OCI-M1 (cell line): Measurements from ENCODE around the gene NABP1.
A peak's percentile ranks its signal among the peaks of the same experiment; 100 is the strongest.
"Not testable (repeated sequence)": the region's sequence is repeated elsewhere in the genome, so short reads cannot be mapped to it uniquely, and the experiment has no call there.

Experiments
- DNase-seq: peaks from one replicate; lab custom pipeline; 2025; lab: John Stamatoyannopoulos, UW

The NABP1 gene, protein sequence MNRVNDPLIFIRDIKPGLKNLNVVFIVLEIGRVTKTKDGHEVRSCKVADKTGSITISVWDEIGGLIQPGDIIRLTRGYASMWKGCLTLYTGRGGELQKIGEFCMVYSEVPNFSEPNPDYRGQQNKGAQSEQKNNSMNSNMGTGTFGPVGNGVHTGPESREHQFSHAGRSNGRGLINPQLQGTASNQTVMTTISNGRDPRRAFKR

DNA sequence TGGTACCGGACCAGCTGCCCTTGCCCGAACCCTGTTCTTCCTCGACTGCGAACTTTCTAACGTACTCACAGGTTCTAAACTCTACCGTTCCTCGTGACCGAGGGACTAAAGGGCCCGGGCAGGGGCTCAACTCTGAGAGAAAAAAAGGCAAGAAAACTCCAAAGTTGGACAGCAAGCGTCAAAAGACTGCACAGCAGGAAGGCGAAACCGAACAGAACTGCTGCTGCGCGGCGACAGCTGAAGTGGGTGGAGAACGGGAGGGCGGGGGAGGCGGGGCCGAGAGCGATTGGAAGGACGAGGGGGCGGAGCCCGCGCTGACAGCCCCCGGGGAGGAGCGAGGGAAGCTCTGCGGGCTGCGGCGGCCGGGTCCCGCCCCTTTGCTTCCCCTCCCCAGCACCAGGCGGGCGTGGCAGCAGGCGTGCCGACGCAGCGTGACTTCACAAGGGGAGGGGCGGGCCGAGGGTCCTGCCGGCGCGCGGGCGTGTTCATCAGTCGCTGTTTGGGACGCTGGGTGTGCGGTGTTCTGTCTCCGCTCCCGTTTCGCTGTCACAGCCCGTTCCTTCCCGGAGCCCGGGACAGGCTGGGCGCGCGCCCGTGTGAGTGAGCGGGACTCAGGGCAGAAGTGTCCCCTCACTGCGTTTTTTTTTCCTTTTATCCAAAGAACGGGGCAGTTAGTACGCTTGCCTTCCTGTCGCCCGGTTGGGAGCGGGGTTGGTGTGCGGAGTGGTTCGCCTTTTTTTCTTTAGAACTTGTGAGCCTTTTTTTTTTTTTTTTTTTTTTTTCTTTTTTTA lies at the start of gene NABP1:
Gene NABP1, plus strand, starts transcription at position 491 of the 791 bp plus-strand sequence. CDS start 479 bp downstream, outside the sequence.
- peak; percentile 98 for DNase-seq

DNA sequence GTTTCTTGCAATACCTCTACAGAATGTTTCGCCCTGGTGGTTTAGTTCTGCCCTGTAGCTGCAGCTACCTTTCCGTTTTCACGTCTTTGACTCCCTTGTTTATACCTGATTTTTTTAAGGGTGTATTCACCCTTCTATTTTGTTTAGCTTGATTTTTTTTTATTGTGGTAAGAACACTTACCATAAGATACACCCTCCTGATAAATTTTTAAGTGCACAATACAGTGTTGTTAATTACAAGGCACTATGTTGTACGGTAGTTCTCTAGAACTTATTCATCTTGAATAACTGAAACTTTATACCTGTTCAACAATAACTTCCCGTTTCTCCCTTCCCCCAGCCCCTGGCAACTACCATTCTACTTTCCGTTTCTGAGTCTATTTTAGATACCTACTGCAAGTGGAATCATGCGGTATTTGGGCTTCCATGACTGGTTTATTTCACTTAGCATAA lies 48.9 kb upstream of the NABP1 start:
- DNase-seq = peak; percentile 51

DNA sequence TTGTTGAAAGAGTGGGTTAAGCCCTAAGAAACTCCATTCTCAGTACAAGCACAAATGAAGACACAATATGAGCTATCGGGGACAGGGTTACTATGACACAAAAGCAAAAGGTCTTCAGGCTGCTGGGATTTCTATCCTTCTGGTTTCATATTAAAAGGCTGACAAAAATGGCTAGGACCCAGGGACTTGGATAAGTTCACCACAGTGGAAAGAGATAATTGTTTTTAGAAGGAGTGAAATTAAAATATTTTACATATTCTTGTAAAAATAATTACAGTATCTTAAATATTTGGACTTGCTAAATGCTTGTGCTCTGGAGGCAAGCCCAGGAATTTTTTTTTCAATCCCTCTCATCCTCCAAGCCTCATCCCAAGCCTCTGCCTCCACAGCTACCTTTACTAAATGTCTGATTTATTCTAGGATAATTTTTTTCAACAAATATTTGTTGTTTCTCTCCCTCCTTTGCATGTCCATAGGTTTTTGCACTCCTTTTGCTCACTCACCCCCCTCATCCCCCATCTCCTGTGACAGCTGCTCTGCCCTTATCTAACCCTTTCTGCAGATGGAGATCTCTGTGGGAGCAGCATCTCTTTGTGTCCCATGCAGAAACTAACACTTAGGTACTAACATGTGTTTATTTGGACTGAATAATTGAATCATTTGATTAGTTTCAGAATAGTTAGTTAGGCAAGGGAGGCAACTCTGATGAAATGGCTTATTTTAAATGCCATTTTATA lies 47.8 kb upstream of the NABP1 start:
- no peak for DNase-seq

DNA sequence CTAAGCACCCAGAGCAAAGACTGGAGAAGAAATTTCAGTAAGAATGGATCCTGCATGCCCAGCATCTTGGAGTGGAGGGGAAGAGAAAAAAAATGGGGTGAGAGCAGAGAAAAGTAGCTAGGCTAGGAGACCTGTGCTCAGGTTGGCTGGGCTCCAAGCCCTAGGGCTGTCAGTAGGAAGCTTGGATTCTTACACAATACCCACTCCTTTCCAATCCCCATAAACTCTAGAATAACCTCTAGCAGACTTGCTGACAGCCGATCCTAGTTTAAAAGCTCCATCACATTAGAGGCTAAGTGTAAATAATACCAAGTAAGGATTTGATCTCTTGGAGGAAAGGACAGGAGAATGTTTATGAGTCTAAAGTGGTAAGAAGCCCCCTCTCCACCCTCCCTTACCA lies 46.2 kb upstream of the NABP1 start:
- no peak for DNase-seq

DNA sequence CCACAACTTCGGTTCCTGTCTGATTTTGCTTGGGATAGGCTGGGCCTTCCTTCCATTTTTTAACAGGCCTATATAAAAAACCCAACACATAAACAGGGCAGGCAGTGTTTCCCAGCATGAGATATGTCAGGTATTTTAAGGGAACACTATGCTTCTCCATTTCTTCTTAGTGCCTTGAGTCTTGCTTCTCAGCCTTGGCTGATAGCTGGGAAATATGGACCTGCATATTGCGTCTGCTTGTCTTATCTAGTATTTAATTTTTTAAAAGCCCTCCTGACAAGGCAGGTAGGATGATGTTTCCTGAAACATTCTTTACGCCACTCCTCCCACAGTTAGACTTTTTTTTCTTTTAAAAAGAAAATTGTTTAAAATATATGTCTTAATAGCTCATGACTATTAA lies 45.5 kb upstream of the NABP1 start:
- DNase-seq = no peak

DNA sequence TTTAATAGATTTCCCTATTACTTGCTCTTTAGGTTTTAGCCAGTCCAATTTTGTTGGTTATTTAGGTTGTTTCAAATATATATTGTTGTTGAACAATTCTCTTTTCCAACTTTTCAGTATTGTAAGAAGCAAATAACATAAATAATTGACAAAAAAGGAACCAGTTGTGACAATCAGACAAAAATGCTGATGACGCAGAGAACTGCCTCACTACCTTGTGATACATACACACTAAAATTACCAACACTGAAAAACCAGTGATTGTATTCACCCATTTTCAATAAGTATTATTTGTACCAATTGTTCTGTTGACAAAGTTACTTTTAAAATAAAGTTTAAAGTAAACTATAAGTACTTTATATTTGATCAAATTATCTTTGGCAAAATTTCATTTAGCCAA lies 43.1 kb upstream of the NABP1 start:
- no peak for DNase-seq

DNA sequence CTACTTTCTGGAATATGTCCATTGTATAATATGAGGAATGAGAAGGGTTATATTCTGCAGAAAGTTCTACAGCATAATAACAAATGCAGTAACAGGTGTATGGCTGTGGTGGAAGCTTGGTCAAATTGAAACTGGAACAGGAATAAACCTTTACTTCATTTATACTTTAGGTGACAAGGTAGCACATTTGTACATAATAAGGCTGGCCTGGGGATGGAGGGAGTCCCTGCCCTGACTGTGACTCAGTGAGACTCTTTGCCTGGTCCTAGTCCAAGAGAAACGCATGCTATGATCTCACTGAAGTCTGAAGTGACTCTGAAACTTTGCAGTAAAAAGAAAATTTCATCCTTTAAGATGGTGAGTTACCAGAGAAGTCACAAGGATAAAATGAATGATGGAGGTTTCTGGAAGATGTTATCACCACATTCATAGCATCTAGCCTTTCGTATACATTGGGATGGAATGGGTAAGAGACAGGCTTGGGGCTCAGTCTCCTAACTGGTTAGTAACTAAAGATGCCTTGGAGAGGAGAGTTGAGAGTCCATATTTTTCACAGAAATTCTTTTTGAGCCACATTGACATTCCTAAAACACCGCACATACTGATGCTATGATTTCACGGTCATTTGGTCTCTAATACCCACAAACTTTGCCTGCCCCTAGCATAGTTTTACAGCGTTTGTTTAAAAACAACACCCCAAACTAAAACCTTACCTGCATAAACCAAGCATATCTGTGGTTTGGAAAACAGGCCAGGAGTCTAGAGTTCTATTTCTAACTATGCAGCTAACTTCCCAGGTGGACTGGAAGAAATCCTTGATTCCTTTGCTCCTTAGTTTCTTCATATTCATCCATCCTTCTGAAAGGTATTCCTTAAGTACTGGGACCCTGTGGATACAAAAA lies 42.4 kb upstream of the NABP1 start:
- no peak for DNase-seq

DNA sequence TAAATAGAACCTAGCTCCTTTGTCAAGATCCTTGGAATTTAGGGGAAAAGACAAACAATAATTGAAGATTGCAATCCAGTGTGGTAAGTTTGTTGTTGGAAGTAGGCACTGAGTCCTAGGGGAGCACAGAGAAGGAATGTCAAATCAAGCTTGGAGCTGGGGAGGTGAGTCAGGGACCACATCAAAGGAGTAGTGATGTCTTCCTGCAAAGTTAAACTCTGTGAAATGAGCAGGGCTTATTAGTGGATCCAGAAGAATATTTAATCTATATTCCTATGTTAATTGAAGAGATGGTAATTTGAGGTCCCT lies 41.7 kb upstream of the NABP1 start:
- no peak for DNase-seq

DNA sequence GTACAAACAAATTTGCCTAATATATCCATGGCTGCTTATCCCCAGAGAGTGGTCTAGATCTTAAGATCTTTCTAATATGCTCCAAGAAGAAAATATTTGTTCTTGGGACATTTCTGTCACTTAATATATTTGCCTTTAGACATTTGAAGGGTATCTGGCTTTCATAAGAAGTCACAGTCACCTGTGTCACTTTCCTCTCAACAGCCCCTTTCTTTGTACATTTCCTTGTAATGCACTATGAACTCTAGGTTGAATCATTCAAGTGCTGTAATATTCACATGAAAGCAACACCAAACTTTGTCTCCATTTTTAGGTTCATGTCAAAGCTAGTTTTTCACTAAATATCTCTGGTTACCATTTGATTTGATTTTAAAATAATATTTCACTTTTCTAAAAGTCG lies 41.4 kb upstream of the NABP1 start:
- DNase-seq = no peak

DNA sequence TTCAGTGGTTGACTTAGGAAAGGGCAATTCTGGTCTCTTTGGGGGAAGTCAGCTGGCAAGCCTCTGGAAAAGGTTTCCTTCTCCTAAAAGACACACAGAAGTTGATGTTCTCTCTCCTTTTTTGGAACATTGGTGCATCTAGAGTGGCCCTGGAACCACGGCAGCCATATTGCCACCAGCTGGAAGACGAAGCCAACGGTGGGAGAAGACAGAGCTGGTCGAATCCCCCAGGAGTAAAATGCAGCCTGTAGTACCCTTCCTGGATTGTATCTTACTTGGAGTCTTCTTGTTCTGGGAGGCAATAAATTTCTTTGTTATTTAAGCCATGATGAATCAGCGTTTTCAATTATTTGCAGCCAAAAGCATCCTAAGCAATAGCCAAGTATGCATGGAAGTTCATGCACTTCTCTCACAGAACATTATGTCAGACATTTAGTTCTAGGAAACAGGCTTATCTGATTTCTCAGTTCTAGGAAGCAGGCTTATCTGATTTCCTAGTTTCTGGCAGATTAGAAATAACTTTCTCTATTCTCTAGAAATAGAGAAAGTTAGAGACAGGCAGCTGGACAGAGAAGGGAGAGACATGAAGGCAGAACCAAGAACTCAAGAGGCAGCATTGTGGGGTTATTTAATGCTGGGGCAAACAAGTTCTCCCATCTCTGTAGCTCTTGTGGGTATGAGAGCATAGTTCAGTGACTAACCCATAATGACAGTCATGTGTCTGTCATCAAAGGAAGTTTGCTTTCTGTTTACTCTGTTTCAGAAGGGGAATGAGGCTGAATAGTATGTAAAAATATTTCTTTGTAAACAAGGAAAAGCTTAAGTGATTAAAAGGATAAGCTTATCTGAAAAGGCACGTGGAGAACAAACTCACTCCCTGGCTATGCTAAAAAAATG lies 40.5 kb upstream of the NABP1 start:
- peak; percentile 91 for DNase-seq

DNA sequence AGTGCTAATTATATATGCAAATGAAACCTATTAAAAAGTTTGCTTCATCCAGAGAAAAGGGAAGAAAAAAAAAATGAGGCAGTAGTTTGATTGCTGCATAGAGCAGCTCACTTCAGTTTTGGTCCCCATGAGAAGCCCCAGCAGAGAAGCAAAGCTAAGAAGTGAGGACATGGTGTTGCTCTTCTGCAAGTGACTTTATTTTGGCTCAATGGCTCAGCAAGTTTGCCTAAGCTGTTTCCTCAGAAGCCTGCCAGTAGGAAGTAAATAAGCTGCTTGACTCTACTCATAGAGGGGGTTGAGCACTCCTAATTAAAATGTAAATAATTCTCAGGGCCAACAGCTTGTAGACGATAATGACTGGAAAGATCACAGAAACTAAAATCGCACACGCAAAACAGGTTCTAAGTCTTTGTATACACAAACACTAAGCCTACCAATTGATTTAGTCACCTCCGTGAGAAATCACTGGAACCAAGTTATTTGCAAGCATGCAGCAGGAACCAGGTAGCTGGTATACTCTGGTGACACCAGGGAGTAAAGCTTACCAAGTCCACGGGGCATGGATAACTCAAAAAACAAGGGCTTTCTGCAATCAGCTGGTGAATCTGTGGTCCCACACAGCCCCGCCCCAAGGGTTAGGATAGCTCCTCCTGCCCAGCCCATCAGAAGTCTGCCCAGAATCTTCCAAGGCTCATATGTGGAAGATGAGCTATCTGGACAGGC lies 39.7 kb upstream of the NABP1 start:
- peak; percentile 57 for DNase-seq

DNA sequence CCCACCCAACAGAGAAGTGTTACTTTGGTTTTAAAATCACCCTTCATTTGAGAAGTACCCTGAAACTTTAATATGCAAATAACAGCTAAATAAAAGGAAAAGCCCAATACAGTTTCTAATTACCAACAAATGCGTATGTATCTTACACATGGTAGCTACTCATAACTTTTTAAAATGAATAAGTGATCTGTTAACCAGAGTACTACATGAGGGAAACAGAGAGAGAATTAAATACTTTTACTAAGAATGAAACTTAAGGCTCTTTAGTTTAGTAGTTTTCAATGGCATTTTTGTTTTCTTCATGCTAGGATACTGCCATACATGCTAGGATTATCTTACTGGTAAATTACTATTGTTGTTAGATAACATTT lies 39.1 kb upstream of the NABP1 start:
- DNase-seq = no peak

DNA sequence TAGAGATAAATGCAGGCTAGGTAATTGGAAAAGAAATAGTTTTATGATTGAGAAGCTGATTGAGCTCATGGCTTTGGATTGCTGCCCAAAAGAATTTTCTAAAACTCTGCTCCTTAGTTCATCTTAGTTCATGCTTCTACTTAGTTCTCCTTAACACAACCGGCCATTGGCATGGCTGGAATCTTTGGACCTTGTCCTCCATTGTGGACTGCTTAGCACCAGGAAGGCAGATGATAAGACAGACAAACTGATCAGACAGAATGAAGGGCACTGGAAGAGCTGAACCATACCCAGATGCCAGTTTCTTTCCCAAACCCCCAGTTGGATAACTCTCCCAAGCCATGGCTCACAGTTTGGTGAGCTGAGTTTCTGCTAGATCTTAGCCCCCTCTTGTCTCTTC lies 36.3 kb upstream of the NABP1 start:
- DNase-seq = no peak

DNA sequence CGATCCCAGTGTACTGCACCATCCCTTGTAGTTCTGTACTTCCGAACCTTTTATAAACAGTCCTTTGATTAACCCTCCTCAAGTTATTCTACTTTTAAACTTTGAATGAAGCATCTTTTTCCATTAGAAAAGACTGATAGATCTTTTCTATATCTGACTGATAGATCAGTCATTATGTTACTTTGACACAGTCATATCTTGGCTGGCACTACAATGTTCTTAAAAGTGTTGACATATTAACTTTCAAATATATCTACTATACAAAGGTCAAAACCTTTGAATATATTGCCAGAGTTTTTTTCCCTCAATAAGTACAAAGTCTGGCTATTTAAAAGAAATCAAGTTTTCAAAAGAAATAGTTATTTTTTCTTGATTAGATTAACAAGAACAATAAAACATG lies 35.4 kb upstream of the NABP1 start:
- no peak for DNase-seq

DNA sequence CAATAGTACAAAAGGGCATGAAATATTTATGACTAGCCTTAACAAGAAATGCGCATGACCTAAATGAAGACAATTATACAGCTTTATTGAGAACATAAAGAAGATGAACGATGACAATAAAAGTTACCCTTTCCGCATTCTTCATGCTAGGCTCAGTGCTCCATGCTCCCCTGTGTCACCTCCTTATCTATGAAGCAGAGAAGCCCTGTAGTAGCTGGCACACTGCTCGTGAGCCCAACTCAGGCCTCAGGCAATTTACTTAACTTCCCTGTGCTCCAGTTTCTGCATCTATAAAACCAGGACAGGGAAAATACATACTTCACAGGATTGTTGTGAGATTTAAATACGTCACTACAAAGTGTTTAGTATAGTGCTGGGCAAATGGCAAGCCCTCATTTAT lies 34.5 kb upstream of the NABP1 start:
- DNase-seq = no peak

DNA sequence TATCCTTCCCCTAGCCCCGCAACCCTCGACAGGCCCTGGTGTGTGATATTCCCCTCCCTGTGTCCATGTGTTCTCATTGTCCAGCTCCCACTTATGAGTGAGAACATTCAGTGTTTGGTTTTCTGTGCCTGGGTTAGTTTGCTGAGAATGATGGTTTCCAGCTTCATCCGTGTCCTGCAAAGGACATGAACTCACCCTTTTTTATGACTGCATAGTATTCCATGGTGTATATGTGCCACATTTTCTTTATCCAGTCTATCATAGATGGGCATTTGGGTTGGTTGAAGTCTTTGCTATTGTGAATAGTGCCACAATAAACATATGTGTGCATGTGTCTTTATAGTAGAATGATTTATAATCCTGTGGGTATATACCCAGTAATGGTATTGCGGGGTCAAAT lies 33.3 kb upstream of the NABP1 start:
- DNase-seq = not testable (repeated sequence)

DNA sequence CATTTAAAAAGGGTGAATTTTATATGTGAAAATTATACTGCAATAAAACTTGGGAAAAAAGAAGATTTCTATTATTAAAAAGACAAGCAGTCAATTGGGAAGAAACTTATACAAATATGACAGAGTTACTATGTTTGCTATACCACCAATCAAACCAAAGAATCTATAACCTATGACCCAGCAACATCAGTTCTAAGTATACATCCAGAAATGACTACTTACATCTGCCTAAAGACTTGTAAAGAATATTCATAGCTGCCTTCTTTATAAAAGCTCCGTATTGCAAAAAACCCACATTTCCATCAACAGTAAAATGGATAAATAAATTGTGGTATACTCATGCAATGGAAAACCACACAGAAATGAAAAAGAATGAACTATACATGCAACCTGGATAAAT lies 32.9 kb upstream of the NABP1 start:
- no peak for DNase-seq

DNA sequence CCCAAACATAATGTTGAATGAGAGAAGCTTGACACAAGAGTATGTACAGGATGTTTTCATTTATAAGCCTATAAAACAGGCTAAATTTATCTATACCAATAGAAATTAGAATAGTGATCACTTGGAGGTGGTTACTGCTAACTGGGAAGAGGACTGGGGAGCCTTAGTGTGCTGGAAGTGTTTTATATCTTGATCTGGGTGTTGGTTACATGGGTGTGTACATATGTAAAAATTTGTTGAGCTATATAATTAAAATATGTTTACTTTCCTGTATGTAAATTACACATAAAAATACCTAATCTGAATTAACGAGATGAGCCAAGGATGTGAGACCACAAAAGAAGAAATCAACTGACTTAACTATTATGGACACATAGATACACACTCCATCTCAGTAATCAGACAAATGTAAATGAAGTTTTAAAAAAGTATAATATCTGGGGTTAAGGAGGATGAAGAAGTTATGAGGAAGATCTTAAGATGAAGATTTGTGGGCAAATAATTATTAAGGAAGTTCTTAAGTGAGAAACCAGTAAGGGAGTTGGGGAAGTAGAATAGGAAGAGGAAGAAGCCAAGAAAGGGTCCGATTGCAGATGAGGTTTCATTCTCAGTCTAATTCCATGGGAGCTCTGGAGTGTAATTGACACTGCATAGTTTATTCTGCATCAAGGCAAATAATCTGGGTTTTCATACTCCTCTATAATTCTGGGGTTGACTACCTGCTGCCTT lies 32.3 kb upstream of the NABP1 start:
- DNase-seq = no peak

DNA sequence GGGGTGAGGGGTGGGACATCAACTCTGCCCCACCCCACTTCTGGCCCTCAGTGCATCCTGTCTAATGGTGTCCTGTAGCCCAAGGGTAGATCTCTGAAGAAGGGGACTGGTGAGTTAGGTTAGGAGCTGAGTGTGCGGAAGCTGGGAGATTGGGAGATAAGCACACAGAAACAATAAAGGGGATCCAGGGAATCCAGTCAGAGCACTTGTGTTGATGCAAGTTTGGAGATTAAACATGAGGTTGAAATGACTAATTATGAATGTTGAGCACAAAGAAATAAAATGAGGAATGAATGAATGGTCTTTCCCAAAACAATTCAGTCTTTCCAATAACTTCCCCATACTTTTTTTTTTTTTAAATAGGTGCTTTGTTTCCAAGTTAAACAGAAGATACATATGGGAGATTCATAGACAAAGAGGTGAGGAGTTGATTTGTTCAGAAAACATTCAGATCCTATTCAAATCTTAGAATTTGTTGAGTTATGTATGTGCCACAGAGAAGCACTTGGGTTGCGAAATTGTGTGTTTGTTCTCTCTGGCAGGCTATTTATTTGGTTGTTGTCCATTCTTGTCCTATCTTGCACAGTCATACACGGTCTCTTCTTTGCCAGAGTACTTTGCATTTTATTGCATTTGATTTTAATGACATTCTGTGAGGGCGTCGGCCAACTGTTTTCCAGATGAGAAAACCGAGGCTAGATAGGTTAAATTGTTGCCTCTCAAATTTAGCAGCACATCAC lies 31.6 kb upstream of the NABP1 start:
- DNase-seq = no peak
